ENCODE results near the gene CLCN1.

Gene CLCN1

GRCh38 chr7:143331179-143331801, 15.4 kb downstream of the CLCN1 start:
- no peak overlapping the region for H3K27ac ChIP-seq
- TF ChIP-seq ZFX (IDR thresholded peaks at IDR 0.05) (no peak), CTCF (conservative IDR thresholded peaks at IDR 0.05) (no peak)

GRCh38 chr7:143334244-143334643, 18.3 kb downstream of the CLCN1 start:
- no peak overlapping the region for H3K27ac ChIP-seq
- TF ChIP-seq CTCF (conservative IDR thresholded peaks at IDR 0.05) (no peak), ZFX (IDR thresholded peaks at IDR 0.05) (no peak)

GRCh38 chr7:143337216-143337615, 21.3 kb downstream of the CLCN1 start:
- no peak overlapping the region for H3K27ac ChIP-seq
- no peak for TF ChIP-seq CTCF (conservative IDR thresholded peaks at IDR 0.05)
- no peak for TF ChIP-seq ZFX (IDR thresholded peaks at IDR 0.05)

GRCh38 chr7:143341842-143342241, 25.9 kb downstream of the CLCN1 start:
- no peak overlapping the region for H3K27ac ChIP-seq
- no peak for TF ChIP-seq ZFX (IDR thresholded peaks at IDR 0.05)
- no peak for TF ChIP-seq CTCF (conservative IDR thresholded peaks at IDR 0.05)

GRCh38 chr7:143343596-143343995, 27.7 kb downstream of the CLCN1 start:
- no peak overlapping the region for H3K27ac ChIP-seq
- TF ChIP-seq CTCF (conservative IDR thresholded peaks at IDR 0.05), result no peak
- TF ChIP-seq ZFX (IDR thresholded peaks at IDR 0.05), result no peak

GRCh38 chr7:143345428-143345900, 29.6 kb downstream of the CLCN1 start:
- H3K27ac ChIP-seq, result no peak overlapping the region
- TF ChIP-seq ZFX (IDR thresholded peaks at IDR 0.05) (no peak), CTCF (conservative IDR thresholded peaks at IDR 0.05) (no peak)

GRCh38 chr7:143346018-143346417, 30.1 kb downstream of the CLCN1 start:
- TF ChIP-seq CTCF (conservative IDR thresholded peaks at IDR 0.05) (no peak), ZFX (IDR thresholded peaks at IDR 0.05) (no peak)
- H3K27ac ChIP-seq, result no peak overlapping the region

Data from C4-2B (cell line).